Osteoblast (primary cell): ENCODE data around the gene STAT6. TPM values are rescaled to one million over a fixed set of nuclear protein-coding genes. Genes with fewer than 3 reads are reported as not detected.
A peak's percentile ranks its signal among the peaks of the same experiment; 100 is the strongest.

Experiments used
- DNase-seq: peaks from one replicate; pipeline ENCODE4 v3.0.0; 2011; ENCODE audit warnings: low spot score, mixed read lengths; ENCODE audit not compliant: insufficient read length; ENCODE audit errors: missing footprints
- H2AFZ ChIP-seq: 2 replicates; pipeline ENCODE4 v1.6.0; 2011; ENCODE audit warnings: mild to moderate bottlenecking, low read length
- H3K27ac ChIP-seq: 2 replicates; pipeline ENCODE4 v1.5.1; 2011; ENCODE audit warnings: mild to moderate bottlenecking, low read depth, low read length, moderate library complexity
- H3K27me3 ChIP-seq: 2 replicates; pipeline ENCODE4 v1.6.0; 2012; ENCODE audit warnings: mild to moderate bottlenecking, control low read depth, inconsistent platforms, low read length, moderate library complexity; ENCODE audit not compliant: insufficient read depth
- H3K36me3 ChIP-seq: 2 replicates; pipeline ENCODE4 v1.5.1; 2011; ENCODE audit warnings: mild to moderate bottlenecking, low read length, control low read depth, moderate library complexity; ENCODE audit not compliant: insufficient read depth
- H3K4me1 ChIP-seq: 2 replicates; pipeline ENCODE4 v1.5.1; 2011; ENCODE audit warnings: mild to moderate bottlenecking, low read length, control low read depth, moderate library complexity; ENCODE audit not compliant: insufficient read depth
- H3K4me2 ChIP-seq: 2 replicates; pipeline ENCODE4 v1.6.0; 2011; ENCODE audit warnings: mild to moderate bottlenecking, low read length; ENCODE audit not compliant: insufficient read depth
- H3K4me3 ChIP-seq: fragments of 200-600 bp; sonication (generic); 3 replicates; pipeline ENCODE4 v1.5.1; 2012; ENCODE audit warnings: mild to moderate bottlenecking, low read length, inconsistent platforms; ENCODE audit not compliant: insufficient read depth
- H3K79me2 ChIP-seq: 2 replicates; pipeline ENCODE4 v1.6.0; 2012; ENCODE audit warnings: mild to moderate bottlenecking, low read length, control low read depth, inconsistent platforms; ENCODE audit not compliant: insufficient read depth
- H3K9me3 ChIP-seq: 2 replicates; pipeline ENCODE4 v1.5.1; 2011; ENCODE audit warnings: low read depth, low read length, control low read depth
- H4K20me1 ChIP-seq: 2 replicates; pipeline ENCODE4 v1.6.0; 2012; ENCODE audit warnings: mild to moderate bottlenecking, low read length, control low read depth; ENCODE audit not compliant: insufficient read depth
- total RNA-seq: library from RNA; depleted of rRNA; stranded (reverse); fragments of >200 nt; gene quantifications from 2 replicates; pipeline ENCODE4 v1.2.3, GENCODE V29; 2012
- TF ChIP-seq, protein P1 (sequence below): IDR thresholded peaks from 2 replicates; pipeline ENCODE4 v1.5.1; 2011; ENCODE audit warnings: mild to moderate bottlenecking, low read depth, low read length, moderate library complexity; ENCODE audit errors: extremely low read depth

STAT6 gene
- total RNA-seq, 1 donor, result 167 TPM

- Histone ChIP-seq H3K4me2 (peak overlapping the region; percentile 61), H4K20me1 (peaks cover 61% of the 10 kb centered on the region), H3K9me3 (no peaks in the 10 kb centered on the region), H3K36me3 (peaks cover 36% of the 10 kb centered on the region), H3K4me3 (peak overlapping the region; percentile 53), H3K4me1 (peaks cover 93% of the 10 kb centered on the region), H3K27me3 (no peaks in the 10 kb centered on the region), H2AFZ (no peak overlapping the region), H3K79me2 (peaks cover 94% of the 10 kb centered on the region), H3K27ac (peak overlapping the region; percentile 70)
- TF ChIP-seq, protein P1, sequence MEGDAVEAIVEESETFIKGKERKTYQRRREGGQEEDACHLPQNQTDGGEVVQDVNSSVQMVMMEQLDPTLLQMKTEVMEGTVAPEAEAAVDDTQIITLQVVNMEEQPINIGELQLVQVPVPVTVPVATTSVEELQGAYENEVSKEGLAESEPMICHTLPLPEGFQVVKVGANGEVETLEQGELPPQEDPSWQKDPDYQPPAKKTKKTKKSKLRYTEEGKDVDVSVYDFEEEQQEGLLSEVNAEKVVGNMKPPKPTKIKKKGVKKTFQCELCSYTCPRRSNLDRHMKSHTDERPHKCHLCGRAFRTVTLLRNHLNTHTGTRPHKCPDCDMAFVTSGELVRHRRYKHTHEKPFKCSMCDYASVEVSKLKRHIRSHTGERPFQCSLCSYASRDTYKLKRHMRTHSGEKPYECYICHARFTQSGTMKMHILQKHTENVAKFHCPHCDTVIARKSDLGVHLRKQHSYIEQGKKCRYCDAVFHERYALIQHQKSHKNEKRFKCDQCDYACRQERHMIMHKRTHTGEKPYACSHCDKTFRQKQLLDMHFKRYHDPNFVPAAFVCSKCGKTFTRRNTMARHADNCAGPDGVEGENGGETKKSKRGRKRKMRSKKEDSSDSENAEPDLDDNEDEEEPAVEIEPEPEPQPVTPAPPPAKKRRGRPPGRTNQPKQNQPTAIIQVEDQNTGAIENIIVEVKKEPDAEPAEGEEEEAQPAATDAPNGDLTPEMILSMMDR, result no peak
- no peak for DNase-seq
Measured at GRCh38 chr12:57135527-57136326, 24.6 kb upstream of the STAT6 start.

DNA sequence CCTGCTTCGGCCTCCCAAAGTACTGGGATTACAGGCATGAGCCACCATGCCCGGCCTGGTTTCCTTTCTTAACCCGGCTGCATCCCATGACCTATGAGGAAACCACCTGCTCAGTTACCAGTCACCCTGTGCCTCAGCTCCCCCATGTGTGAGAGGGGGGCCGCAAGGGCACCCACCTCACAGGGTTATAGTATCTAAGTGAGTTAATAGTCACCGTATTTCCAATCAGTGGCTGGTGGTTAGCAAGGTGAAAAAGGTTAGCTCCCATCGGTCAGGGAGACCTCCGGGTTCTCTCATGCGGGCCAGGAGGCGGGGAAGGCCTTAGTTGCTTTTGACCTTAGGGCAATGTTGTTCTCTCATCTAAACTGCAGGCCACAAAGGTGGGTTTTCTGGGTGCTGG lies 23.8 kb upstream of the STAT6 start:
- Histone ChIP-seq H3K79me2 (peaks cover 97% of the 10 kb centered on the region), H3K9me3 (no peaks in the 10 kb centered on the region), H3K4me2 (peak overlapping the region; percentile 61), H2AFZ (no peak overlapping the region), H3K36me3 (peaks cover 29% of the 10 kb centered on the region), H3K4me3 (peak overlapping the region; percentile 53), H3K27ac (peak overlapping the region; percentile 70), H4K20me1 (peaks cover 60% of the 10 kb centered on the region), H3K4me1 (peaks cover 94% of the 10 kb centered on the region), H3K27me3 (no peaks in the 10 kb centered on the region)
- TF ChIP-seq, protein P1, result no peak
- DNase-seq, result no peak

DNA sequence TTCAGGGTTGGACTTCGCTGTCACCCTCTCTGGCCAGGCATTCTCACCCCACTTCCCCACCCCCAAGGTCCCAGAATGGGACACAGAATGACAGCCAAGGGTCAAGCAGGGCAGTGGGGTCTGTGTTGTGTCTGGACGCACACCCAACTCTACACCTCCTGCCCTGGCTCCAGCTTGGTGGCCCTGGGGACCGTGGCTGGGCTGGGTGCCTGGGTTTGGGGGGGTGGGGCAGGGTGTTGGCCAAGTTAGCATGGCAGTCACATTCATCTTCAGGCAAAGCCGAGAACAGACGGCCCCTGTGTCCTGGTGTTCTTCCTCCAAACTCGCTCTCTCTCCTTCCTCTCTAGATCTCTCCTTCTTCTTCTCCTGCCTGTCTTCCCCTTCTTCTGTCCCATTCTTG lies 22.8 kb upstream of the STAT6 start:
- H3K4me3 ChIP-seq, result peak overlapping the region; percentile 39
- no peak overlapping the region for H2AFZ ChIP-seq
- H3K9me3 ChIP-seq, result no peaks in the 10 kb centered on the region
- H3K36me3 ChIP-seq, result peaks cover 19% of the 10 kb centered on the region
- peaks cover 97% of the 10 kb centered on the region for H3K79me2 ChIP-seq
- no peaks in the 10 kb centered on the region for H3K27me3 ChIP-seq
- peak overlapping the region; percentile 89 for H3K4me2 ChIP-seq
- TF ChIP-seq, protein P1, result no peak
- DNase-seq, result no peak
- peaks cover 83% of the 10 kb centered on the region for H3K4me1 ChIP-seq
- H3K27ac ChIP-seq, result peak overlapping the region; percentile 64
- peaks cover 51% of the 10 kb centered on the region for H4K20me1 ChIP-seq

DNA sequence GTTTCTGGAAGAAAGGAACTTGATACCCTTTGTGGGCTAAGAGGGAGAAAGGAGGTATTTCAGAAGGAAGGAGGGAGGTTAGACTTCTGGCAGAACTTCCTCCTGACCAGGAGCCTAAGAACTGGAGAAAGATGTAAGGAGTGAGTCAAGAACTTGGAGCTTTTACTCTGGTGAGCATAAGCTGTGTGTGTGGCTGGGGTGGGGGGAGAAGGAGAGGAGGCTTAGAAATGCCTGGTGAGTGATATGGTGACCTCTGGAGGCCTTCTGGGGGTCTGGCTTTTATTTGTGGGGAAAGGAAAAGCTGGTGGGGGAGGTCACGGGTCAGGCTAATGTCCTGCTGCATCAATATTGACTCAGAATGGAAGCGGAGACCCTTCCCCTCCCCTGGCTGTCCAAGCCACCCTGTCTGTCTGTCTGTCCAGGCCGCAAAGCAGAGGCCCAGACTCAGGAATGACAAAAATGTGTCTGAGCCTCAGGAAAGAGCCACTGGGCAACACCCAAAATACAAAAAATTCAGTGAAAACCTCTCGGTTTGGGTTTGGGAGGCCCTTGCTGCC lies 21.9 kb upstream of the STAT6 start:
- Histone ChIP-seq H3K36me3 (peaks cover 12% of the 10 kb centered on the region), H3K4me3 (peak overlapping the region; percentile 95), H3K27me3 (no peaks in the 10 kb centered on the region), H3K4me1 (peaks cover 75% of the 10 kb centered on the region), H3K4me2 (peak overlapping the region; percentile 89), H3K27ac (peak overlapping the region; percentile 80), H4K20me1 (peaks cover 49% of the 10 kb centered on the region), H3K79me2 (peaks cover 94% of the 10 kb centered on the region), H2AFZ (no peak overlapping the region), H3K9me3 (no peaks in the 10 kb centered on the region)
- peak; percentile 96 for DNase-seq
- TF ChIP-seq, protein P1, result peak; percentile 7
